Lower lobe of right lung (tissue), 2 donors: Measurements from ENCODE around the gene CASZ1. TPM values are rescaled to one million over a fixed set of nuclear protein-coding genes. Genes with fewer than 3 reads are reported as not detected.

ENCODE experiments used
- ATAC-seq, 2 donors: fragments of 200-7000 bp; cut with Tn5 transposase; one replicate each; pipeline ENCODE4 v1.9.1; 2020 to 2022; ENCODE audit warnings: mild to moderate bottlenecking in 2 of 2, moderate library complexity in 2 of 2
- DNase-seq: peaks from one replicate; pipeline ENCODE4 v3.0.0-alpha.2; 2020
- H3K27ac ChIP-seq: fragments of 200-600 bp; one replicate; pipeline ENCODE4 v1.8.0; 2022
- H3K27me3 ChIP-seq: fragments of 200-600 bp; one replicate; pipeline ENCODE4 v1.8.0; 2022; ENCODE audit warnings: low read depth
- H3K36me3 ChIP-seq: fragments of 200-600 bp; one replicate; pipeline ENCODE4 v1.8.0; 2022; ENCODE audit warnings: mild to moderate bottlenecking
- H3K4me1 ChIP-seq: fragments of 200-600 bp; one replicate; pipeline ENCODE4 v1.8.0; 2022
- H3K4me3 ChIP-seq: fragments of 200-600 bp; one replicate; pipeline ENCODE4 v1.8.0; 2022; ENCODE audit warnings: mild to moderate bottlenecking
- H3K9me3 ChIP-seq: fragments of 200-600 bp; one replicate; pipeline ENCODE4 v1.8.0; 2022
- CTCF ChIP-seq: fragments of 200-600 bp; IDR thresholded peaks from one replicate; pipeline ENCODE4 v1.8.0; 2022; ENCODE audit warnings: antibody characterized with exemption, mild to moderate bottlenecking
- intact Hi-C: fragments of 100-400 bp; cut with DNase I; formaldehyde crosslinking; loops from one replicate; pipeline ENCODE4 v1.11.0; 2022
- total RNA-seq: library from RNA; stranded (reverse); fragmentation: NEBNext Ultra II Directional; extraction: Animal tissue kit (Norgen Biotek cat#: 25700); gene quantifications from one replicate; pipeline ENCODE4 v1.2.1, GENCODE V29; 2021
- donor health status: DM: no; HTN: yes; CAD: no; lungs with severe emphysema.

Gene CASZ1
- total RNA-seq, 1 donor from 2014 or later, result 47.5 TPM

- DNase-seq, result peak; percentile 87
- Histone ChIP-seq H3K36me3 (no peaks in the 10 kb centered on the region), H3K4me3 (no peak overlapping the region), H3K27me3 (no peaks in the 10 kb centered on the region), H3K4me1 (peaks cover 39% of the 10 kb centered on the region), H3K27ac (peak overlapping the region; percentile 90), H3K9me3 (no peaks in the 10 kb centered on the region)
- ATAC-seq, result peak; percentile 84 to 90
- TF ChIP-seq CTCF, result no peak
- intact Hi-C loops, result no loop called here
These were observed 72.4 kb downstream of the CASZ1 start for GRCh38 chr1:10724052-10724494.

GRCh38 chr1:10723317-10723716 is 73.1 kb downstream of the CASZ1 start:
- intact Hi-C loops, result no loop called here
- Histone ChIP-seq H3K9me3 (no peaks in the 10 kb centered on the region), H3K36me3 (no peaks in the 10 kb centered on the region), H3K27ac (peak overlapping the region; percentile 90), H3K27me3 (no peaks in the 10 kb centered on the region), H3K4me3 (no peak overlapping the region), H3K4me1 (peaks cover 42% of the 10 kb centered on the region)
- DNase-seq, result no peak
- no peak for TF ChIP-seq CTCF
- ATAC-seq, result no peak

GRCh38 chr1:10722803-10723202 is 73.6 kb downstream of the CASZ1 start:
- TF ChIP-seq CTCF, result no peak
- no peaks in the 10 kb centered on the region for H3K27me3 ChIP-seq
- H3K27ac ChIP-seq, result peak overlapping the region; percentile 90
- DNase-seq (no peak), ATAC-seq (no peak)
- no peaks in the 10 kb centered on the region for H3K36me3 ChIP-seq
- no peak overlapping the region for H3K4me3 ChIP-seq
- H3K9me3 ChIP-seq, result no peaks in the 10 kb centered on the region
- intact Hi-C loops, result no loop called here
- H3K4me1 ChIP-seq, result peaks cover 47% of the 10 kb centered on the region

- no peak for ATAC-seq
- no peak overlapping the region for H3K4me3 ChIP-seq
- no peak for DNase-seq
- TF ChIP-seq CTCF, result no peak
- no peak overlapping the region for H3K27ac ChIP-seq
- no peaks in the 10 kb centered on the region for H3K36me3 ChIP-seq
- H3K4me1 ChIP-seq, result peaks cover 47% of the 10 kb centered on the region
- no peaks in the 10 kb centered on the region for H3K27me3 ChIP-seq
- no peaks in the 10 kb centered on the region for H3K9me3 ChIP-seq
- intact Hi-C loops, result no loop called here
These were observed 74.8 kb downstream of the CASZ1 start for GRCh38 chr1:10721381-10722321.

GRCh38 chr1:10720635-10721034 is 75.8 kb downstream of the CASZ1 start:
- peaks cover 47% of the 10 kb centered on the region for H3K4me1 ChIP-seq
- no peak for TF ChIP-seq CTCF
- no peak for ATAC-seq

More at GRCh38 chr1:10720635-10721034, 75.8 kb downstream of the CASZ1 start:
- Histone ChIP-seq H3K27ac (no peak overlapping the region), H3K27me3 (no peaks in the 10 kb centered on the region), H3K36me3 (no peaks in the 10 kb centered on the region), H3K9me3 (no peaks in the 10 kb centered on the region), H3K4me3 (no peak overlapping the region)
- intact Hi-C loops, result no loop called here
- no peak for DNase-seq
